MM.1S (cell line): Measurements from ENCODE around the gene ULK2.

Experiments
- DNase-seq: peaks from one replicate; pipeline ENCODE4 v3.0.0-alpha.2; 2015
- H2AFZ ChIP-seq: fragments of 300-600 bp; sonication (generic); 2 replicates; pipeline ENCODE4 v1.6.0; 2016; ENCODE audit warnings: antibody characterized with exemption, low read length
- H3F3A ChIP-seq: fragments of 300-600 bp; sonication (generic); 2 replicates; pipeline ENCODE4 v1.6.1; 2016; ENCODE audit warnings: mild to moderate bottlenecking, antibody characterized with exemption, low read length, moderate library complexity, mixed read lengths; ENCODE audit not compliant: insufficient read depth
- H3K27ac ChIP-seq: fragments of 300-600 bp; sonication (generic); 2 replicates; pipeline ENCODE4 v1.5.1; 2016; ENCODE audit warnings: mild to moderate bottlenecking, low read length
- H3K27me3 ChIP-seq: fragments of 300-600 bp; sonication (generic); replicated peaks from 2 replicates; pipeline ENCODE4 v1.6.0; 2016; ENCODE audit warnings: low read length; ENCODE audit not compliant: insufficient read depth
- H3K36me3 ChIP-seq: fragments of 300-600 bp; sonication (generic); replicated peaks from 2 replicates; pipeline ENCODE4 v1.6.1; 2016; ENCODE audit warnings: mild to moderate bottlenecking, low read length, mixed read lengths; ENCODE audit not compliant: insufficient read depth
- H3K4me1 ChIP-seq: fragments of 300-600 bp; sonication (generic); 2 replicates; pipeline ENCODE4 v1.6.1; 2016; ENCODE audit warnings: low read length, mixed read lengths
- H3K4me2 ChIP-seq: fragments of 300-600 bp; sonication (generic); 2 replicates; pipeline ENCODE4 v1.6.0; 2016; ENCODE audit warnings: low read depth, low read length
- H3K4me3 ChIP-seq: fragments of 300-600 bp; sonication (generic); 2 replicates; pipeline ENCODE4 v1.5.1; 2016; ENCODE audit warnings: low read length, mixed read lengths
- H3K79me2 ChIP-seq: fragments of 300-600 bp; sonication (generic); 2 replicates; pipeline ENCODE4 v1.6.1; 2016; ENCODE audit warnings: mixed run types, low read length, mixed read lengths
- H3K9ac ChIP-seq: fragments of 300-600 bp; sonication (generic); 2 replicates; pipeline ENCODE4 v1.6.1; 2016; ENCODE audit warnings: low read length, mixed read lengths
- H3K9me2 ChIP-seq: fragments of 300-600 bp; sonication (generic); replicated peaks from 2 replicates; pipeline ENCODE4 v1.6.1; 2016; ENCODE audit warnings: mild to moderate bottlenecking, low read length, mixed read lengths; ENCODE audit not compliant: insufficient read depth
- H3K9me3 ChIP-seq: fragments of 300-600 bp; sonication (generic); replicated peaks from 2 replicates; pipeline ENCODE4 v1.6.1; 2016; ENCODE audit warnings: mild to moderate bottlenecking, low read length, mixed read lengths; ENCODE audit not compliant: insufficient read depth
- H4K20me1 ChIP-seq: fragments of 300-600 bp; sonication (generic); 2 replicates; pipeline ENCODE4 v1.6.1; 2016; ENCODE audit warnings: mild to moderate bottlenecking, low read length, moderate library complexity, mixed read lengths; ENCODE audit not compliant: insufficient read depth
- EZH2 ChIP-seq: fragments of 300-600 bp; sonication (generic); optimal IDR thresholded peaks from 2 replicates; pipeline ENCODE3; 2017; ENCODE audit warnings: low read depth, mild to moderate bottlenecking, antibody characterized with exemption, low read length, mixed read lengths
- EZH2phosphoT487 ChIP-seq: fragments of 300-600 bp; sonication (generic); IDR thresholded peaks from 2 replicates; pipeline ENCODE4 v1.6.1; 2018; ENCODE audit warnings: antibody characterized with exemption, low read length
- TF ChIP-seq, protein P1 (sequence below): fragments of 300-600 bp; sonication (generic); IDR thresholded peaks from 2 replicates; pipeline ENCODE4 v1.5.1; 2016; ENCODE audit warnings: antibody characterized with exemption, low read length, mixed read lengths

The ULK2 gene

DNA sequence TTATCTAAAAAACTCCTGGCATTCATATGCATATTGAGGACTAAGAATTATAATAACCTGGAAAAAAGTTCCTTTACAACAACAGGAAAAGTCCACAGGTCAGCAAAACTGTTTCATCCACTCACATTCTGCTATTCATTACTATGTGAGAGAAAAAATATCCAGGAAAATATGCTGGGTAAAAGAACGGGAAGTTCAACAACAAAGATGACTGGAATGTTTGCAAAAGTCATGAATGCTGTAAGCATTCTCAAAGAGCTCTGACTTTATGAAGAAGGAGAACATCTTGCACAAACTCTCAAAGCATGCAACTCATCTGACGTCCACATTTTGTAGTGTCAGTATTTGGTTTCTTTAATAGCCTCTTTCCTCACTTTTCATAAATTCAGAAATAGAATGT lies 62.7 kb downstream of the ULK2 start:
- no peak overlapping the region for H3K4me2 ChIP-seq
- no peaks in the 10 kb centered on the region for H3K9me2 ChIP-seq
- no peak overlapping the region for H2AFZ ChIP-seq
- no peak overlapping the region for H3K27ac ChIP-seq
- H3K9ac ChIP-seq: no peak overlapping the region
- TF ChIP-seq EZH2phosphoT487 (no peak), EZH2 (no peak)
- TF ChIP-seq, protein P1, sequence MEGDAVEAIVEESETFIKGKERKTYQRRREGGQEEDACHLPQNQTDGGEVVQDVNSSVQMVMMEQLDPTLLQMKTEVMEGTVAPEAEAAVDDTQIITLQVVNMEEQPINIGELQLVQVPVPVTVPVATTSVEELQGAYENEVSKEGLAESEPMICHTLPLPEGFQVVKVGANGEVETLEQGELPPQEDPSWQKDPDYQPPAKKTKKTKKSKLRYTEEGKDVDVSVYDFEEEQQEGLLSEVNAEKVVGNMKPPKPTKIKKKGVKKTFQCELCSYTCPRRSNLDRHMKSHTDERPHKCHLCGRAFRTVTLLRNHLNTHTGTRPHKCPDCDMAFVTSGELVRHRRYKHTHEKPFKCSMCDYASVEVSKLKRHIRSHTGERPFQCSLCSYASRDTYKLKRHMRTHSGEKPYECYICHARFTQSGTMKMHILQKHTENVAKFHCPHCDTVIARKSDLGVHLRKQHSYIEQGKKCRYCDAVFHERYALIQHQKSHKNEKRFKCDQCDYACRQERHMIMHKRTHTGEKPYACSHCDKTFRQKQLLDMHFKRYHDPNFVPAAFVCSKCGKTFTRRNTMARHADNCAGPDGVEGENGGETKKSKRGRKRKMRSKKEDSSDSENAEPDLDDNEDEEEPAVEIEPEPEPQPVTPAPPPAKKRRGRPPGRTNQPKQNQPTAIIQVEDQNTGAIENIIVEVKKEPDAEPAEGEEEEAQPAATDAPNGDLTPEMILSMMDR: no peak
- no peaks in the 10 kb centered on the region for H3K36me3 ChIP-seq
- no peaks in the 10 kb centered on the region for H3K4me1 ChIP-seq
- no peaks in the 10 kb centered on the region for H3F3A ChIP-seq
- no peaks in the 10 kb centered on the region for H3K9me3 ChIP-seq
- H3K27me3 ChIP-seq: no peaks in the 10 kb centered on the region
- H3K4me3 ChIP-seq: no peak overlapping the region
- H4K20me1 ChIP-seq: no peaks in the 10 kb centered on the region
- DNase-seq: no peak
- no peaks in the 10 kb centered on the region for H3K79me2 ChIP-seq

GRCh38 chr17:19800571-19800970 lies 67.2 kb downstream of the ULK2 start:
- Histone ChIP-seq H3K9me3 (no peaks in the 10 kb centered on the region), H3K36me3 (no peaks in the 10 kb centered on the region; the same call in 1 of the 2 replicates), H3K4me3 (no peak overlapping the region), H3F3A (no peaks in the 10 kb centered on the region), H3K4me2 (no peak overlapping the region), H3K27me3 (no peaks in the 10 kb centered on the region), H3K79me2 (no peaks in the 10 kb centered on the region), H3K27ac (no peak overlapping the region), H3K9me2 (no peaks in the 10 kb centered on the region), H2AFZ (no peak overlapping the region), H3K4me1 (no peaks in the 10 kb centered on the region), H3K9ac (no peak overlapping the region), H4K20me1 (no peaks in the 10 kb centered on the region)
- no peak for TF ChIP-seq EZH2
- DNase-seq: no peak

DNA sequence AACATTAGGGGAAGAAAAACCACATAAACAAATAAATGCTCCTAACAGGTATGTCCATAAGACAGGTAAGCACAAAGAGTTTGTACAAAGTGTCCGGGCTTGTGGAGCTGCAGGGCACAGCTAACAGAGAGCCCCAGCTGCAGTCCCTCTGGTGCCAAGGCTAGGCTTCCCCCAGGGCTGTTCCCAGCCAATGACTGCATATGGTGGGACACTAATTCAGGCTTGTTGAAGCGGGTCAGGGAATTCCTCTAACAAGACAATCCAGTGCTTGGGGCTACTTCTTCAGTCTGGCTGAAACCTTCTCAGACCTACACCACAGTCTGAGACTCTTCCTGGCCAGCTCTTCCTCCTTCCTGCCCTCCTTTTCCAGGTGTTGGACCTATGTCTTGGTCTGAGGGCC lies 67.9 kb downstream of the ULK2 start:
- no peaks in the 10 kb centered on the region for H3K79me2 ChIP-seq
- H3K27ac ChIP-seq: no peak overlapping the region
- no peaks in the 10 kb centered on the region for H4K20me1 ChIP-seq
- H3K4me1 ChIP-seq: no peaks in the 10 kb centered on the region
- no peaks in the 10 kb centered on the region for H3K9me2 ChIP-seq
- H3K9ac ChIP-seq: no peak overlapping the region
- no peak overlapping the region for H3K4me2 ChIP-seq
- TF ChIP-seq, protein P1: no peak
- TF ChIP-seq EZH2phosphoT487 (no peak), EZH2 (no peak)
- H3K4me3 ChIP-seq: no peak overlapping the region
- H3F3A ChIP-seq: no peaks in the 10 kb centered on the region
- no peaks in the 10 kb centered on the region for H3K9me3 ChIP-seq
- H3K36me3 ChIP-seq: no peaks in the 10 kb centered on the region; the same call in 1 of the 2 replicates
- no peak overlapping the region for H2AFZ ChIP-seq
- no peak for DNase-seq
- H3K27me3 ChIP-seq: no peaks in the 10 kb centered on the region

GRCh38 chr17:19796457-19796856 lies 71.3 kb downstream of the ULK2 start:
- Histone ChIP-seq H3K9me3 (no peaks in the 10 kb centered on the region), H3K27ac (no peak overlapping the region), H2AFZ (no peak overlapping the region), H3F3A (no peaks in the 10 kb centered on the region), H3K4me1 (no peaks in the 10 kb centered on the region), H4K20me1 (no peaks in the 10 kb centered on the region), H3K79me2 (no peaks in the 10 kb centered on the region), H3K4me2 (no peak overlapping the region), H3K27me3 (no peaks in the 10 kb centered on the region), H3K9ac (no peak overlapping the region), H3K9me2 (no peaks in the 10 kb centered on the region), H3K36me3 (no peaks in the 10 kb centered on the region; the same call in 1 of the 2 replicates), H3K4me3 (no peak overlapping the region)
- no peak for DNase-seq
- TF ChIP-seq EZH2: no peak
- no peak for TF ChIP-seq EZH2phosphoT487
- TF ChIP-seq, protein P1: no peak
